Esophagus muscularis mucosa (tissue), 4 donors: ENCODE results near the gene AZU1. TPM values are rescaled to one million over a fixed set of nuclear protein-coding genes. Genes with fewer than 3 reads are reported as not detected.

Source experiments
- DNase-seq: peaks from one replicate; pipeline ENCODE4 v3.0.0-alpha.2; 2017; ENCODE audit errors: extremely low spot score
- H3K27ac ChIP-seq, 4 donors: fragments of 200-600 bp; sonication (generic); replicated peaks in 1 of 4; 1 replicate in 3 of 4; 2 replicates in 1 of 4; pipeline ENCODE4 v1.5.1; 2016 to 2019; ENCODE audit warnings: mild to moderate bottlenecking in 1 of 4
- H3K27me3 ChIP-seq, 4 donors: fragments of 200-600 bp; sonication (generic); one replicate each; pipeline versions ENCODE4 v1.5.1 to v1.6.0; 2016 to 2019
- H3K36me3 ChIP-seq, 4 donors: fragments of 200-600 bp; sonication (generic); one replicate each; pipeline ENCODE4 v1.5.1; 2016 to 2019
- H3K4me1 ChIP-seq, 4 donors: fragments of 200-600 bp; sonication (generic); one replicate each; pipeline ENCODE4 v1.5.1; 2016 to 2019
- H3K4me3 ChIP-seq, 4 donors: fragments of 200-600 bp; sonication (generic); 1 replicate in 2 of 4; 2 replicates in 2 of 4; pipeline ENCODE4 v1.5.1; 2016 to 2019; ENCODE audit warnings: mild to moderate bottlenecking in 4 of 4, moderate library complexity in 1 of 4
- H3K9me3 ChIP-seq, 4 donors: fragments of 200-600 bp; sonication (generic); 1 replicate in 3 of 4; 2 replicates in 1 of 4; pipeline ENCODE4 v1.5.1; 2016 to 2019
- EP300 ChIP-seq: sonication (generic); formaldehyde crosslinking; IDR thresholded peaks from one replicate; pipeline ENCODE4 v1.6.1; 2017; ENCODE audit warnings: antibody characterized with exemption
- POLR2A ChIP-seq: fragments of 450-650 bp; IDR thresholded peaks from one replicate; pipeline ENCODE4 v1.6.1; 2017; ENCODE audit warnings: antibody characterized with exemption, moderate library complexity, mild to moderate bottlenecking, low read depth
- POLR2AphosphoS5 ChIP-seq, 2 donors: sonication (generic); formaldehyde crosslinking; IDR thresholded peaks; one replicate each; pipeline ENCODE4 v1.6.1; 2017; ENCODE audit warnings: antibody characterized with exemption in 2 of 2
- WGBS: methylation state at CpG from one replicate; pipeline ENCODE4 v1.1.5; 2018; 5-methylcytosine and 5-hydroxymethylcytosine counted together
- intact Hi-C: fragments of 100-400 bp; cut with DNase I; formaldehyde crosslinking; loops from one replicate; pipeline ENCODE4 v1.15.1; 2023
- total RNA-seq, 4 donors: library from RNA; depleted of rRNA; stranded (reverse); fragments of >200 nt; gene quantifications; one replicate each; pipeline versions ENCODE4 v1.1.0 to v1.2.1, GENCODE V29; 2016
- TF ChIP-seq, protein P1 (sequence below), 3 experiments: fragments of 200-600 bp in 2 of 3; fragments of 450-650 bp in 1 of 3; sonication (generic) in 2 of 3; IDR thresholded peaks; one replicate each; pipeline ENCODE4 v1.5.1; 2017 to 2019; ENCODE audit warnings: antibody characterized with exemption in 3 of 3, mild to moderate bottlenecking in 2 of 3, moderate library complexity in 1 of 3

AZU1 gene
- total RNA-seq, 4 donors from 2014 or later, result 0.40 to 1.3 TPM; not detected in 2

- Histone ChIP-seq H3K27me3 (no peaks in the 10 kb centered on the region), H3K9me3 (no peaks in the 10 kb centered on the region), H3K36me3 (peaks cover 31 to 73% (median 55%) of the 10 kb centered on the region in 4 donors), H3K4me1 (peaks cover 57 to 70% (median 66%) of the 10 kb centered on the region in 4 donors), H3K4me3 (peak overlapping the region; percentile 23 to 50 (median 36)), H3K27ac (peak overlapping the region; percentile 95 to 100 (median 99))
- intact Hi-C loops, result loop anchor here (10.0 kb wide), 1 partner anchor 63 kb away; no protein-coding TSS in a partner anchor
- no peak for DNase-seq
- 43% methylated on average over 11 of the region's 23 CpGs for WGBS
- TF ChIP-seq POLR2A, result no peak
- TF ChIP-seq, protein P1, sequence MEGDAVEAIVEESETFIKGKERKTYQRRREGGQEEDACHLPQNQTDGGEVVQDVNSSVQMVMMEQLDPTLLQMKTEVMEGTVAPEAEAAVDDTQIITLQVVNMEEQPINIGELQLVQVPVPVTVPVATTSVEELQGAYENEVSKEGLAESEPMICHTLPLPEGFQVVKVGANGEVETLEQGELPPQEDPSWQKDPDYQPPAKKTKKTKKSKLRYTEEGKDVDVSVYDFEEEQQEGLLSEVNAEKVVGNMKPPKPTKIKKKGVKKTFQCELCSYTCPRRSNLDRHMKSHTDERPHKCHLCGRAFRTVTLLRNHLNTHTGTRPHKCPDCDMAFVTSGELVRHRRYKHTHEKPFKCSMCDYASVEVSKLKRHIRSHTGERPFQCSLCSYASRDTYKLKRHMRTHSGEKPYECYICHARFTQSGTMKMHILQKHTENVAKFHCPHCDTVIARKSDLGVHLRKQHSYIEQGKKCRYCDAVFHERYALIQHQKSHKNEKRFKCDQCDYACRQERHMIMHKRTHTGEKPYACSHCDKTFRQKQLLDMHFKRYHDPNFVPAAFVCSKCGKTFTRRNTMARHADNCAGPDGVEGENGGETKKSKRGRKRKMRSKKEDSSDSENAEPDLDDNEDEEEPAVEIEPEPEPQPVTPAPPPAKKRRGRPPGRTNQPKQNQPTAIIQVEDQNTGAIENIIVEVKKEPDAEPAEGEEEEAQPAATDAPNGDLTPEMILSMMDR (IDR thresholded peaks at IDR 0.05), result no peak
- TF ChIP-seq POLR2AphosphoS5 (IDR thresholded peaks at IDR 0.05), result no peak
These were observed 25.7 kb upstream of the AZU1 start for GRCh38 chr19:801861-802497.

GRCh38 chr19:802498-803098 is 25.0 kb upstream of the AZU1 start:
- intact Hi-C loops, result loop anchor here (10.0 kb wide), 1 partner anchor 62 kb away; no protein-coding TSS in a partner anchor
- Histone ChIP-seq H3K27me3 (no peaks in the 10 kb centered on the region), H3K36me3 (peaks cover 37 to 80% (median 61%) of the 10 kb centered on the region in 4 donors), H3K4me3 (peak overlapping the region; percentile 23 to 50 (median 36)), H3K4me1 (peaks cover 57 to 70% (median 66%) of the 10 kb centered on the region in 4 donors), H3K9me3 (no peaks in the 10 kb centered on the region), H3K27ac (peak overlapping the region; percentile 95 to 100 (median 99))
- TF ChIP-seq EP300 (no peak), POLR2AphosphoS5 (IDR thresholded peaks at IDR 0.05) (no peak), POLR2A (no peak)
- no peak for DNase-seq
- WGBS, result 31% methylated on average over 22 of the region's 28 CpGs

GRCh38 chr19:803099-803561 is 24.5 kb upstream of the AZU1 start:
- Histone ChIP-seq H3K27ac (peak overlapping the region; percentile 95 to 100 (median 99)), H3K27me3 (no peaks in the 10 kb centered on the region), H3K9me3 (no peaks in the 10 kb centered on the region), H3K4me1 (peaks cover 57 to 70% (median 66%) of the 10 kb centered on the region in 4 donors), H3K36me3 (peaks cover 42 to 85% (median 67%) of the 10 kb centered on the region in 4 donors), H3K4me3 (peak overlapping the region; percentile 23 to 50 (median 36))
- intact Hi-C loops, result loop anchor here (10.0 kb wide), 1 partner anchor 62 kb away; no protein-coding TSS in a partner anchor
- TF ChIP-seq POLR2AphosphoS5 (IDR thresholded peaks at IDR 0.05) (no peak), POLR2A (no peak), EP300 (no peak)
- TF ChIP-seq, protein P1 (IDR thresholded peaks at IDR 0.05), result no peak
- no peak for DNase-seq
- WGBS, result 60% methylated on average over 15 of the region's 17 CpGs

DNA sequence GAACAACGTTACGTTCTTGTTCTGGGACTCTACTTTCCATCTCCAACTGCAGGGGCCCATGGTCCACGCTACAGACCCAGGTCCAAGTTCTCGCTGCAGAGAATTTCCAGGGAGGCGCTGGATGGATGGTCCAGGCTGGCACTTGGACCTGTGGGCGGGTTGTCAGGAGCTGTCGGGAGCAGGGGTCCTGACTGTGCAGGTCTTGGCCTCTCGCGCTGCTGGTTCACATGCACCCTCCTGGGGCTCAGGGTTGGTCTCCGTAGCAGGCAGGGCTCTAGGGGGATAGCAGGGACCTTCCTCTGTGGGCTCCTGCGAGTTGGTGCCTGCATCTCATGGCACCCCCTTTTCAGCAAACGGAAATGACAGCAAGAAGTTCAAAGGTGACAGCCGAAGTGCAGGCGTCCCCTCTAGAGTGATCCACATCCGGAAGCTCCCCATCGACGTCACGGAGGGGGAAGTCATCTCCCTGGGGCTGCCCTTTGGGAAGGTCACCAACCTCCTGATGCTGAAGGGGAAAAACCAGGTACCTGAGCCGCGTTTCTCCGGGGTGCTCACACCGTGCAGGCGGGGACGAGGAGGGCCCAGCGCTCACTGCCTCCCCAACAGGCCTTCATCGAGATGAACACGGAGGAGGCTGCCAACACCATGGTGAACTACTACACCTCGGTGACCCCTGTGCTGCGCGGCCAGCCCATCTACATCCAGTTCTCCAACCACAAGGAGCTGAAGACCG is 23.8 kb upstream of the AZU1 start:
- Histone ChIP-seq H3K27ac (peak overlapping the region in 2 of 4 donors; percentile 100), H3K4me1 (peaks cover 53 to 64% (median 59%) of the 10 kb centered on the region in 4 donors), H3K36me3 (peaks cover 50 to 85% (median 74%) of the 10 kb centered on the region in 4 donors), H3K4me3 (no peak overlapping the region), H3K27me3 (no peaks in the 10 kb centered on the region), H3K9me3 (no peaks in the 10 kb centered on the region)
- WGBS, result 84% methylated on average over 18 of the region's 31 CpGs
- intact Hi-C loops, result loop anchor here (10.0 kb wide), 1 partner anchor 61 kb away; no protein-coding TSS in a partner anchor
- no peak for DNase-seq
- no peak for TF ChIP-seq POLR2A
- TF ChIP-seq, protein P1 (IDR thresholded peaks at IDR 0.05), result no peak
- no peak for TF ChIP-seq EP300
- no peak for TF ChIP-seq POLR2AphosphoS5 (IDR thresholded peaks at IDR 0.05)
